ENCODE data around the gene HPCAL4.

The HPCAL4 gene

DNA sequence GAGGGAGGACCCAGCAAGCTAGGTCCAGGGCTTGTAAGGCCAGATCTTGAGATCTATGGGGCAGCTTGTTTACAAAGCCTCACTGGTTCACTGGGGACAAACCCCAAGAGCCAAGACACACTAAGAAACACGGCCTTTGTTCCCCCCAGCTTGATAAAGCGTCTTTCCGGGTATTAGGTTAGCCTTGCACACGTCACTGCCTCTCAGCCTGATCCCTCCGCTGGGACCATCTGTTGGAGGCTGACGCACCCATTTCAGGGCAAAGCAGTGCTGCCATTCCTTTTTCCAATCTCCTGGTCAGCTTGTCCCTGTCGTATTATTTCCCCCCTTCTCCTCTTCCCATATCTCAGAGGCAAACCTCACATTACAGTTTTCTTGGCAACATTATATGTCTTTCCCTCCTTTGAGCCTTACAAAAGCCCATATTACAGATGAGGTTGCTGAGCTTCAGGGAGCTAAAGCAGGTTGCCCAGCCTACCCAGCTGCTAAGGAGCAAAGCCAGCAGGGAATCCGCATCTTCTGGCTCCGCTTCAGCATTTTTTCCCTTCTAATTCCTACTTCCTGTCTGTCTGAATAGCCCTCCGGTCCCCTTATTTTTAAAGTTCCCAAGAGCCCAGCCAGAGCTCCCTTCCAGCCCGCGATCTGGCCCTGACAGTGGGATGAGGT lies 55.9 kb downstream of the HPCAL4 start:
- Histone ChIP-seq H3K27ac (ENCODE audit: low read length) (no peak overlapping the region), H3K9me3 (ENCODE audit: control insufficient read depth in 1 of 2, low read length in 2 of 2) (no peaks in the 10 kb centered on the region), H3K27me3 (ENCODE audit: low read depth, low read length) (peaks cover 10% of the 10 kb centered on the region), H3K4me3 (ENCODE audit: low read depth in 1 of 2, low read length in 2 of 2) (no peak overlapping the region), H3K36me3 (ENCODE audit: control insufficient read depth in 1 of 2, insufficient read depth in 2 of 2, low read length in 2 of 2) (no peaks in the 10 kb centered on the region), H3K4me1 (ENCODE audit: control insufficient read depth in 1 of 2, insufficient read depth in 2 of 2, low read length in 2 of 2) (no peaks in the 10 kb centered on the region)

DNA sequence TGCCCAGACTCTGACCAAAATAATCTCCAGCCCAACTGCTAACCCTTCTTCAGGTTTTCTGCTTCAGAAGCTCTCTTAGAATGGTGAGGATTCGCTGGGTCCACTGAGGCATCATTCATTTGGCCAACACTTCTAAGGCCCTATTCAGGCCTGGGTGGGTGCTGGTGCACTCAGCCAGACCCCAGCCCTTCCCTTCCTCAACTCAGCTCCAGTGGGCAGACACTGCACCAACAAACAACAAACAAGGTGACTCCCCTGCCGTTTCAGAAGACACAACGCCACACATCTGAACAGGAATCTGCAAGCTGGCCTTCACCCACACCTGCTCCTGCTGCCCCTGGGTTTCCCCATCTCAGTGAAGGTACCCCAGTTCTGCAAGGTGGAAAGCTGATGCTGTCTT lies 57.8 kb downstream of the HPCAL4 start:
- Histone ChIP-seq H3K27ac (ENCODE audit: low read length) (peak overlapping the region; percentile 0), H3K4me1 (ENCODE audit: control insufficient read depth in 1 of 2, insufficient read depth in 2 of 2, low read length in 2 of 2) (no peaks in the 10 kb centered on the region), H3K4me3 (ENCODE audit: low read depth in 1 of 2, low read length in 2 of 2) (no peak overlapping the region)

GRCh38 chr1:39632682-39633417 lies 58.4 kb downstream of the HPCAL4 start:
- Histone ChIP-seq H3K27ac (ENCODE audit: low read length) (no peak overlapping the region), H3K4me1 (ENCODE audit: control insufficient read depth in 1 of 2, insufficient read depth in 2 of 2, low read length in 2 of 2) (no peaks in the 10 kb centered on the region), H3K36me3 (ENCODE audit: control insufficient read depth in 1 of 2, insufficient read depth in 2 of 2, low read length in 2 of 2) (no peaks in the 10 kb centered on the region), H3K27me3 (ENCODE audit: low read depth, low read length) (no peaks in the 10 kb centered on the region), H3K4me3 (ENCODE audit: low read depth in 1 of 2, low read length in 2 of 2) (no peak overlapping the region), H3K9me3 (ENCODE audit: control insufficient read depth in 1 of 2, low read length in 2 of 2) (no peaks in the 10 kb centered on the region)

More for the DNA sequence above, 57.8 kb downstream of the HPCAL4 start:
- H3K9me3 ChIP-seq (ENCODE audit: control insufficient read depth in 1 of 2, low read length in 2 of 2): no peaks in the 10 kb centered on the region
- no peaks in the 10 kb centered on the region for H3K36me3 ChIP-seq (ENCODE audit: control insufficient read depth in 1 of 2, insufficient read depth in 2 of 2, low read length in 2 of 2)
- peaks cover under 1% of the 10 kb centered on the region for H3K27me3 ChIP-seq (ENCODE audit: low read depth, low read length)

DNA sequence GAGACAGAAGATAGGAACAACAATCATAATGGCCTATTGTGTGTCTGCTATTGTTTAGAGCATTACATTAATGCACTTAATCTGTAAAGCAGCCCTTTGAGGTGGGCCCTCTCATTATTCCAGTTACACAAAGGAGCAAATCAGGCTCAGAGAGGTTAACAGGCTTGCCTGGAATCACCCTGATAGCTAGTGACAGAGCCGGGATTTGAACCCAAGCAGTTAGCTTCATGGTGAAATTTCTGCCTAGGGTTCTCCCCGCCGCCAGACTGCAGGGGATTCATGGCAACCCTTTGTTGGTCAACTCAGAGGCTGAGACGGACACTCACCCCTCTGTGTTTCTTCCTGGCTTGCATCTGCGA lies 58.9 kb downstream of the HPCAL4 start:
- H3K4me1 ChIP-seq (ENCODE audit: control insufficient read depth in 1 of 2, insufficient read depth in 2 of 2, low read length in 2 of 2): no peaks in the 10 kb centered on the region
- H3K9me3 ChIP-seq (ENCODE audit: control insufficient read depth in 1 of 2, low read length in 2 of 2): no peaks in the 10 kb centered on the region
- H3K27ac ChIP-seq (ENCODE audit: low read length): no peak overlapping the region
- H3K27me3 ChIP-seq (ENCODE audit: low read depth, low read length): no peaks in the 10 kb centered on the region
- no peaks in the 10 kb centered on the region for H3K36me3 ChIP-seq (ENCODE audit: control insufficient read depth in 1 of 2, insufficient read depth in 2 of 2, low read length in 2 of 2)
- H3K4me3 ChIP-seq (ENCODE audit: low read depth in 1 of 2, low read length in 2 of 2): no peak overlapping the region

- no peaks in the 10 kb centered on the region for H3K36me3 ChIP-seq (ENCODE audit: control insufficient read depth in 1 of 2, insufficient read depth in 2 of 2, low read length in 2 of 2)
- H3K4me3 ChIP-seq (ENCODE audit: low read depth in 1 of 2, low read length in 2 of 2): no peak overlapping the region
- H3K27ac ChIP-seq (ENCODE audit: low read length): no peak overlapping the region
- H3K27me3 ChIP-seq (ENCODE audit: low read depth, low read length): no peaks in the 10 kb centered on the region
- H3K9me3 ChIP-seq (ENCODE audit: control insufficient read depth in 1 of 2, low read length in 2 of 2): no peaks in the 10 kb centered on the region
- no peaks in the 10 kb centered on the region for H3K4me1 ChIP-seq (ENCODE audit: control insufficient read depth in 1 of 2, insufficient read depth in 2 of 2, low read length in 2 of 2)
Measured at GRCh38 chr1:39631361-39632322, 59.6 kb downstream of the HPCAL4 start.

GRCh38 chr1:39628807-39629350 lies 62.4 kb downstream of the HPCAL4 start:
- Histone ChIP-seq H3K4me1 (ENCODE audit: control insufficient read depth in 1 of 2, insufficient read depth in 2 of 2, low read length in 2 of 2) (peaks cover 0 to 10% of the 10 kb centered on the region in 2 donors), H3K27me3 (ENCODE audit: low read depth, low read length) (no peaks in the 10 kb centered on the region), H3K9me3 (ENCODE audit: control insufficient read depth in 1 of 2, low read length in 2 of 2) (no peaks in the 10 kb centered on the region), H3K36me3 (ENCODE audit: control insufficient read depth in 1 of 2, insufficient read depth in 2 of 2, low read length in 2 of 2) (no peaks in the 10 kb centered on the region), H3K27ac (ENCODE audit: low read length) (no peak overlapping the region), H3K4me3 (ENCODE audit: low read depth in 1 of 2, low read length in 2 of 2) (no peak overlapping the region)
